CD4-positive, alpha-beta T cell treated with Interleukin-21 for 1 hour (primary cell): Measurements from ENCODE around the gene SPDYE4.
"Not testable (repeated sequence)": the region's sequence is repeated elsewhere in the genome, so short reads cannot be mapped to it uniquely, and the experiment has no call there.

Source experiments
- DNase-seq: peaks from one replicate; pipeline ENCODE4 v3.0.0-alpha.2; 2020

SPDYE4 gene, protein sequence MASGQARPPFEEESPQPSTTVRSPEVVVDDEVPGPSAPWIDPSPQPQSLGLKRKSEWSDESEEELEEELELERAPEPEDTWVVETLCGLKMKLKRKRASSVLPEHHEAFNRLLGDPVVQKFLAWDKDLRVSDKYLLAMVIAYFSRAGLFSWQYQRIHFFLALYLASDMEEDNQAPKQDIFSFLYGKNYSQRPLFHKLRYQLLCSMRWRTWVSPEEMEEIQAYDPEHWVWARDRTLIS

DNA sequence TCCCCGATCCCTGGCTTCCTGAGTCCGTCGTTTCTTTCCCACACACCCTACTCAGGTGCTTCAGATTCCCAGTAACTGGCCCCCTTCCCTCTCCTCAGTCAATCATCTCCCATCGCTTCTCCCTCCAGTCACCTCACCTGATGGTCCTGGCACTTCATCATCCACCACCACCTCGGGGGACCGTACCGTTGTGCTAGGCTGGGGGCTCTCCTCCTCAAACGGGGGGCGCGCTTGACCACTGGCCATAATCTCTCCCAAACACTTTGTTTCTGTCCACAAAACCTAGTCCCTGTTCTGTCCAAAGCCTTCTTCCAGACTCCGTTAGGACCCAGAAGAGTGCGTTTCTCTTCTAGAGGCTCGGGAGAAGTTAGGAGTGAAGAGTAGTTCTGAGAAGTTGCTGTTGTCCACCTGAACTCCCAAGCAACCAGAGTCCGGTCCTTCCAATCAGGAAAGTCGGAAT is at the start of gene SPDYE4:
Gene SPDYE4, minus strand, starts transcription at position 410 of the 460 bp plus-strand sequence. Its CDS starts 164 bp downstream, at position 246.
- DNase-seq: no peak

DNA sequence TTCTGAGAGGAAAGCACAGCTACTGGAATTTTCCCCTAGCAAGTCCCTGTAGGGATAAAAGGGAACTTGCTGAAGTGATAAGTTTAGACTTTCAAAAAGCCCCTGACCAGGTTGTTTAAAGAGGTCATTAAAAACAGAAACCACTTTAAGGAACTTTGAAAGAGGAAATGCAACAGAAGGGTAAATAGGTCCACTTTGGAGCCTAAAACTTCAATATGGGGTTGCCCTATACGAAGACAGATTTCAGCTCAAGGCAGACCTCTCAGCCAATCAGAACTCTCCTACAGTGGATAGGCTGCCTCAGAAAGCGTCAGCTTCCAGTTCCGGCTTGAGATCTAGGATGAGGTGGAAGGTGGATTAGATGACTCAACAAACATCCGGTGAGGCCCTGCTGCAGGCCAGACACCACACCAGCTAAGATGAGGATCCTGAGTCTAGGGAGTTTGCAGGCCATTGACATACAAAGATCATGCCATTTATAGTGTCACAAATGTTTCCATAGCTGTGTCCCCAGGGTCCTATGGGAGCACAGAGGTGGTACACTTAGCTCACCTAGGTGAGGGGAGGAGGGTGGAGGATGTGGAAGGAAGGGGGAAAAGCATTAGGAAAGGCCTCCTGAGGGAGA is 48.7 kb upstream of the SPDYE4 start:
- peak; percentile 46 for DNase-seq

DNA sequence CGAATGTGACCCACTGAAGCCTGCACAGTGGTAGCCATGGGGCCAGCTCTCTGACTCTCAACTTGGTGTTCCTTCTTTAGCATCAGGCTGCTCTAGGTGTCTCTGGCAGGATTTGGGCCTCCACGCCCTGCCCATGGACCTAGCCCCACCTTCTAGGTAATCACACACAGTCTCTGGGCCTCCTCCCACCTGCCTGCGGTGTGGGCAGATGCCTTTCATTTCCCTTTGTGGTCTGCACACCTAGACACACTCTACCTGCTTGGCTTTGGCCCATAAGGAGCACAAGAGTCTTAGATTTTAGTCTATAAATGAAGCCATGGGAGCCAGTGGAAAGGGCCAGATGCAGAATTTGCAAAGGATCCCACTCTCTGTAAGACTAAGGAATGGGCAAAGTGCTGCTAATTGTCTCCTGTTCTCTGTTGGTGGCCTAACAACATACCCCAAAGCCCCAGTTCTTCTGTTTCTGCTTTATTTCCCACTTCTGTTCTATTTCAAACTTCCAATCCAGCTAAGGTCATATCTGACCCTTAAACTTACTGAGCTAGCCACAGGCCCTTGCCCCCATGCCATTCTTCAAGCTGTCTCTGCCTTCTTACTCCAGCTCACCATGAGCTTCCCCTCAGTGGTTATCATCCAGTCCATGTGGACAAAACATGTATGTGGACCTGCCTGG is 48.0 kb upstream of the SPDYE4 start:
- DNase-seq: no peak

DNA sequence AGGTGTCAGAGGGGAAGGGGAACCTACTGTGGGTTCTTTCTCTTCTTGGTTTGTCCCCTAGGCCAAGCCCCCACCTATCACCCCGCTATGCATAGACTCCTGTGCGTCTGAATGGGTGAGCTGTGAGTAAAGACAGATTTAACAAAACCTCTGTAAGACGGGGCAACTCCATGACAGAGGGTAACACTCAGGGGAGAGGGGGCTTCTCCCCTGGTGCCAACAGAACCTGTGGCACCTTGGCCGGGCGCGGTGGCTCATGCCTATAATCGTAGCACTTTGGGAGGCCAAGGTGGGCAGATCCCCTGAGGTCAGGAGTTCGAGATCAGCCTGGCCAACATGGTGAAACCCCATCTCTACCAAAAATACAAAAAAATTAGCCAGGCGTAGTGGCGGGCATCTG is 47.0 kb upstream of the SPDYE4 start:
- not testable (repeated sequence) for DNase-seq

DNA sequence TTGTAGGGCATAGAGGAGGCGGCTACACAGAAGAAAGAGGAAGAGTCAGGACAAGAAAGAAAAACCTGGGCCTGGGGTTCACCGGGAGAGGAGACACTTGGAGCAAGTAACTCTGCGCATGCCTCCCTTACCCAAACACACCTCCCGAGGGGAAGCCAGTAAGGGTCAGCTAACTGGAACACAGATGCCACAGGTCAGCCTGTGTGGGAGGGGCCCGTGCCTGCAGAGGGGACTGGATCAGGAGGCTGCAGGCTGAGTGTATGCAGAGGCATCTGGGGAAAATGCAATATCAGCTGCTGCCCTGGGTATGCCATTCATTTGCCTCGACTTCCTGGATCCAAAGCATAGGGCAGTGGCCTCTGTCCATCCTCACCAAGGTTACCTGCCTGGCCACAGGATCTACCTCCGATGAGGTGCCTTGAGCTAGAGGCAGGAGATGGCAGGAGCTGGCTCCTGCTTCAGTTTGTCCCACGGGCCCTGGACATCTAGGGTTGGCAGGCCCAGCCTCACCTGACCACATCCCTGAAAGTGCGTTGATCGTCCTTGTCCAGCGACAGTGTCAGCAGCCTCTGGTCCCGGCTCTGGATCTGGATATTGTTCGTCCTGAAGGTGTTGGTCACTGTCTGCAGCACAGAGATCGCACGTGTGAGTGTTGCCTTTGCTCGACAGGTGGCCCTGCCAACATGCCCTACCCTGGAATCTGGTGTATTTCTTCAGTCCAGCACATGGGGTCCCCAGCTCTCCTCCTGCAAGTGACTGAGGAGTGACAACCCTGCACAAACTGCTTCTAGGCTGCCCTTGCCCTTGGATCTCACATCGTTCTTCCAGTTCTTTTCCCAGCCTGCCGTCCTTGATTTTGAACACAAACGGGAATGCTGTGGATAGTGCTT is 45.4 kb upstream of the SPDYE4 start:
- no peak for DNase-seq

DNA sequence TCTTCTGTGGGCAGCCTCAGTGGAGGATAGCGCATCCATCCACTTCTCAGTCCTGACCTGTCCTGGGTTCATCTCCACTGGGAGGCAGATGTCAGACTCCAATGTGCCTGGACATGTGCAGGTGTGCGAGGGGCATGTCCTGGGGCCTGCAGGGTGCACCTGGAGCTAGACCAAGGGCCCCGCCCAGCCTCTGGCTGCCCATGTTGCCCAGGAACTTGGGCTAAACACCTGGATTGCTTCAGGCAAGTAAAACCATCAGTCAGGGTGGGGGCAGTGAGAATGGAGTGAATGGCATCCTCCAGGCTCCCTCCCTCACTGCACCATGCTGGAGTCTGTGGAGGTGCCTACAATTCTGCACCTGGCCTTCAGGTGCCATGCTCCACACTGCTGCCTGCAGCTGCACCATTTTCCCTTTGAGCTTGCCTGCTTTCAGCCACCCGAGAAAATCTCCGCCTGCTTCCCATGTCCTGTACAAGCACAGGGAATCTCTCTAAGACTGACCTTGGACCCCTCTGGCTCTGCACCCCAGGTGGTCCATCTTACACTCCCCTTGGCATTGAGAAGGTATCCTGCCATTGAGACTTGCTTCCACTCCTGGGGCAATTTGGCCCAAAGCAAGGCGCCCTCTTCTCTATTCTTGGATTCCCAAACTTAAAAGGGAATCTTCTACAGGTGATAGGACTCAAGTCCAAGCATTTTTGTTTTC is 42.9 kb upstream of the SPDYE4 start:
- no peak for DNase-seq

DNA sequence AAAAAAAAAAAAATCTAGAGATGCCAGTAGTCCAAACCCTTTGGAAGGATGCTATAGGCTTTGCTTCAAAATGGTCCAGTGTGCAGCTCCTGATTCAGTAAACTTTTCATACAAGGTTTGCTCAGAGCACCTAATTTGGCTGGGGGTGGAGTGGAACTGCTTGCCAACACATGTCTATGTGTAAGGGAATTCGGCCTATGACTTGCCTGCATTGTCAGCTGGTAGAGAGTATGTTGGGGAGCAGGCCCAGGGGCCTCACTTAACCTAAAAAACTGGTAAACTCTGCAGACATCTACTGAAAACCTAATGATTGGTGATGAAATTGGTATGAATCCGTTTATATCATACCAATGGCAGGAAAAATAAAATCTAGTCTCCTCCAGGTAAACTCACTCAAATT is 42.3 kb upstream of the SPDYE4 start:
- no peak for DNase-seq

DNA sequence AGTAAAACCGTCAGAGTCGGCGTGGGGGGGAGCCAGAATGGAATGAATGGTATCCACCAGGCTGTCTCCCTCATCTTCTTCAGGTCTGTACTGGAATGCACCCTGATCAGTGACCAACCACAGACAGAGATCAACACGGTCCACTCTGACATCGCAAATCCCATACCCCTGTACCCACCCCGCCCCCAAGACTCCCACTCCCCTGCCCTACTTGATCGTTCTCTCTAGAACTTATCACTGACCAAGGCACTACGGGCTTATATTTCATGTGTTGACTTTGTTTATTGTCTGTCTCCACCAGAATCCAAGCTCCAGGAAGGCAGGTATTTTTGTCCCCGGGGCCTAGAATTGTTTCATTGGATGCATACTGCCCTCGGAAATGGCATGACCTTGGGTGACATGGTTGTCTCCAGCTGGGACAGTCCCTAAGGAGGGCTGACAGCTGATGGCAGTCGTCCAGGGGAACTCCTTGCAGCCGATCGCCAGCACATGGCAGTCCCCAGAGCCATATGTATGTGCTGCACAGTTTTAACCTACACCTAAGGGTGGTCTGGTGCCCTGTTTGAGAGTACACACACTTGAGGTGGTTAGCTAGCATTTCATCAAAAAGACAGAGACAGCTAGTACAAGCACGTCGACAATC is 41.3 kb upstream of the SPDYE4 start:
- DNase-seq: no peak

DNA sequence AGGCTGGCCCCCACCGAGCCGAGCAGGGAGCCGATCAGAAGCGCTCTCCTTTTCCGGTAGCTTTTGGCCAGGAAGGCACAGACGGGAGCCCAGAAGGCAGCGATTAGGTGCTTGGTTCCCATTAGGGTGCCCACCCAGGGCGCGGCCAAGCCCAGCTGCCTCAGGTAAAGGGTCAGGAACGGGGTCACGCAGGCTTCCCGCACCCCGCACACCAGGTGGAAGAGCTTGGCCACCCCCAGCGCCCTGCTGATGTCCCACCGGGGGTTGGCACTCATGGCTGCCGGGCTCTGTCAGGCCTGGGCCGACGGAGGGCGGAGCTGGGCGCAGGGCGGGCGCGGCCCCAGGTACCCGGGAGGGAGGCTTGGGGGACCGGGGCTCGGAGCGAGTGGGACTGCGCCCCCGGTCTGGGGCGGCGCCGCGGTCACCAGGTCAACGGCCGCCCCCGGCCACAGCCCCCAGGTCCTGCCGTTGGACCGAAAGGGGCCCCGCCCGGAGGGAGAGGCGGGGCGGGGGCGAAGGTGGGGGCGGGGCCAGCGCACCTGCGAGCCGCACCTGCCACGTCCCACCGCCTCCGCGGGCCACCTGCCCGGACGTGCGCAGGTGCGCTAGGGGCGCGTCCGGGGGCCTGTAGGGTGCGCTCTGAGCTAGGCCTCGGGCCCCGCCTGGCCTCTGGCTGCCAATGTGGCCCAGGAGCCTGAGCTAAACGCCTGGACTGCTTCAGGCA is 40.7 kb upstream of the SPDYE4 start, which contains the start of gene MFSD6L:
Gene MFSD6L, minus strand, starts transcription at position 520 of the 724 bp plus-strand sequence. Its CDS starts 245 bp downstream, at position 275.
- DNase-seq: no peak

DNA sequence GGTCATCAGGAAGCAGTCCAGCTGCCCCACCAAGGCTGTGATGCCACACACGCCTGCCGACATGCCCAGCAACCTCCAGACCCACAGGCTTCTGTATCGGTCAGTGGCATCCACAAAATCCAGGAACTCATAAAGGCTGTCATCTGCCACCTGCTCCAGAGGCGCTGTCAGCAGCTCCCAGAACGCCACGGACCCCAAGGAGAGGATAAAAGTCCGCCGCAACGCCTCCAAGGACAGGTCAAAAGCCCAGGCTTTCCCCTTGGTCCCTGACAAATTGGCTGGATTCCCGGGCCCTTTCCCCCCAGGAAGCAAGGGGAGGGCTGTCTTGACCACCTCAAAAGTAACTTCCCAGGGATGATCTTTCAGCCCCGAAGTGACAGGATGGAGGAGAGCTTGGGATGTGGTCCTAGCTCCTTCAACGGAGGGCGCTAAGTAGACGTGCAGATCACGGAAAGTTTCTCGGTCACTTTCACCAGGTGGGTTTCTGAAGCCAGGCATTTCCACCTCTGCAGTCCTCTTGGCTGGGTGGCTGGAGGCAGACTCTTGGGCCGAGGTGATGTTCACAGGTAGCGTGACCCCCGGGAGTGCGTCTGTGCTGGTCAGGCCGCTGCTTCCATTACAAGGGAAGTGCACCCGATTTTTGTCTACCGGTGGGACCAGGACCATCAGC is 40.0 kb upstream of the SPDYE4 start:
- no peak for DNase-seq

DNA sequence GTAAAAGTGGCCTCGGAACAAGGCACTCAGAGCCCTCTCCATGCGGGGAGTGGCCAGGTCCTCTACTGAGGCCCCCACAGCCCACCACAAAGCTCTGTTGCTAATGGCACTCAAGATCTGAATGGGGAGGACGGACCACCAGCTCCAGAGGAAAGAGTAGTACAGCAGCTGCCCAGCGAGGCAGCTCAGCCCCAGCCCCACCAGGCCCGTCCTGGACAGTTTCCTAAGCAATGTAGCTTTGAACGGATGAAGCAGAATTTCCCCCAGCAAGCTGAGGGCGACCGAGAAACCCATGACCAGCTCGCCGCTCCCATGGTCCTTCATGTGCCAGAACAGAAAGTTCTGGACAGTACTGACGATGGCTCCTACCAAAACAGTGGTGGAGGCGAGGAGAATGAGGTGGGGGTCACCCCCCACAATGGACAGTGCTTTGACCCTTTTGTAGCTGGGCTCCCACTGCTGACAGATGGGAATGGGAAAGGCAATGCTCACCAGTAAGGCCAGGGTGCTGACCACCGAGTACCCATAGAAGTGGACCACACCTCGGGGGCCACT is 39.4 kb upstream of the SPDYE4 start:
- no peak for DNase-seq

DNA sequence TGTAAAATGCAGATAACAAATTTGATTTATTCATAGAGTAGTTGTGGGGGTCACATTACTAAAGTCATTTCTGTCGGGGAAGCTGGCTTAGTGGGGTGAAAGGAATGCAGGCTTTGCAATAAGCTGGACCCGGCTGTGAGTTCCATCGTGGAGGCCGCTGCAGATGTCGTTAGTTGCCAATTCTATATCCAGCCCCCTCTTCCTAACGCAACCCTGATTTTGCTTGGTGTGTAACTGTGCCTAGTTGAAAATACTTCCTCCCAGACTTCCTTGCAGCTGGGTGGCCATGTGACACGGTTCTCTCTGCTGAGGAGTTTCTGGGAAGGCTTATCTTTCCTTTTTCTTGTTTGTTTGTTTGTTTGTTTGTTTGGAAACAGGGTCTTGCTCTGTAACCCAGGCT is 36.3 kb upstream of the SPDYE4 start:
- DNase-seq: no peak

DNA sequence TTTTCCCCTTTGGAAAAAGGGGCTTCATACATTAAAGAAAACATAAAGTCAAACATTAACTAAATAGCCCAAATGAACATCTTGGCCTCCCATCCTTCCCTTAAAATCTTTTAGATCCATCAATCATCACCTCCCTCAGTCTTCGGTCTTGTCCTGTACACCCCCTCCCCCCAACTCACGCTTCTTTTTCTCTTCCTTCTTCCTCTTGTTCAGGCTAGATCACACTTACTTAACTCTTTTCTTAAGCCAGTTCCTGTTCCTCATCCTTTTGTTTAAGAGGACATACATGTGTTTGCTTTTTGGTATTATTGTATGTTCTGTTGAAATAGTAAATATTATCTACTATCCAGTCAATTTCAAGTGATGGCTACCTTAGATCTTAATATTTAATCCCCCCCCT is 35.3 kb upstream of the SPDYE4 start:
- no peak for DNase-seq

DNA sequence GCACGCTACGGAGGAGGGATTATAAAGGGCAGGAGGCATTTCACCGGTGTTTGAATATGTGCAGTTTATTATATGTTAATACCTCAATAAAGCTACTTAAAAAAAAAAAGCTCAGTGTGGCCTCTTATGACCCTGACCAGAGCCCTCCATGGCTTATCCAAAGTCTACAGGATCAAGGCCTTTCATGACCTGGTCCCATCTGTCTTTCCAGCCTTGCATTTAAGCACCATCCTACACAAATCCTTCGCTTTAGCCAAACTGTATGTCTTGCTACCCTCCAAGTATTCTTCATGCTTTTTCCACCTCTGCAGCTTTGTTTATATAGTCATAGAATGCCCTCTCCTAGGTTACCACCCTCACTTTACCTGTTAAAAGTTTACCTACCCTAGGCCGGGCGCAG is 34.3 kb upstream of the SPDYE4 start:
- DNase-seq: no peak

DNA sequence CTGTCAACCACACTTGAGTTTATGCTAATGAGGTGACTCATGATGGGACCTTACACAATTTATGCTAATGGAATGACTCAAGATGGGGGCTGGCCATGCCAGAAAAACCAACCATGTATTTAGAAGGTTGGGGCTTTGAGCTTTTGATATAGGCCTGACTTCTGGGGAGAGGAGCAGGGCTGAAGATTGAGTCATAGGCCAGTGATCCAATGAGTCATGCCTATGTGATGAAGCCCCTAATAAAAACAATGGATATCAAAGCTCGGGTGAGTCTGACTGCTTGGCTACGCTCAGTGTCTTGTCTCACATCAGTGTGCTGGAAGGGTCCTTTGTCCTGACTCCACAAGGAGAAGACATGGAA is 33.5 kb upstream of the SPDYE4 start:
- no peak for DNase-seq

DNA sequence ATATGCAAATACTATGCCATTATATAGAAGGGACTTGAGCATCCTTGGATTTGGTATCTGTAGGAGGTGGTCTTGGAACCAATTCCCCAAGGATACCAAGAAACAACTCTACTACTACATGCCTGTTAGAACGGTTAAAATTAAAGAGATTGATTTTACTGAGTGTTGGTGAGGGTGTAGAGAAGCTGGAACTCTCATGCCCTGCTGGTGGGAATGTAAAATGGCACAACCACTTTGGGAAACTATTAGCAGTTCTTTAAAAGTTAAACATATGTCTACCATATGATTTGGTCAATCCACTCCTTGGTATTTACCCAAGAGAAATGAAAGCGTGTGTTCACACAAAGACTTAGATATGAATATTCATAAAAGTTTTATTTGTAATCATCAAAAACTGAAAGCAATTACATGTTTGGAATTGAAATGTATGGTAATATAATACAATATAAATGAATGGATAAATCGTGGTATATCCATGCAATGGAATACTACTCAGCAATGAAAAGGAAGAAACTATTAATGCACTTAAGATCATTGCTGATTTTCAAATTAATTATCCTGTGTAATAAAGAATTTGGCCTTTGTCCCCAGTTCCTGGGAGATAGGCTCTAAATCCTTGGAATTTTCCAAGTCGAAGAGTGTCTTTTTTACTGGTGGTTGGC is 33.0 kb upstream of the SPDYE4 start:
- DNase-seq: no peak

DNA sequence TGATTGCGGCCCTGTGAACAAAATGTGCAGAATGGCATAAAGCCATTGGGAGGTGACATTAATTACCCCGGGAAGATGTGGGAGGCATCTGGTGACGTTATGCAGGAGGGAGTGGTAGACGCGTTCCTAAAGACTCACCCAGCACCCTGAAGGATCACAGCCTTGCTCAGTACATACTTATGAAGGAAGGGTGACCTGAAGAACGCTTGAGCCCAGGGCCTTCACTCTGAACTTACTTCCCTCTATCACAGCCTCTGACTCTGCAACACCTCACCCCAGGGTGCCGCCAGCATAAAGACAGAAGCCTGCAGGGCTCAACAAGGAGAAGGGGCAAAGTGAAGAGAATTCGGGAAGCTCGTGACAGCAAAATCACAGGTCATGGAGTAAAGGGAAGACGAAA is 31.4 kb upstream of the SPDYE4 start:
- no peak for DNase-seq

DNA sequence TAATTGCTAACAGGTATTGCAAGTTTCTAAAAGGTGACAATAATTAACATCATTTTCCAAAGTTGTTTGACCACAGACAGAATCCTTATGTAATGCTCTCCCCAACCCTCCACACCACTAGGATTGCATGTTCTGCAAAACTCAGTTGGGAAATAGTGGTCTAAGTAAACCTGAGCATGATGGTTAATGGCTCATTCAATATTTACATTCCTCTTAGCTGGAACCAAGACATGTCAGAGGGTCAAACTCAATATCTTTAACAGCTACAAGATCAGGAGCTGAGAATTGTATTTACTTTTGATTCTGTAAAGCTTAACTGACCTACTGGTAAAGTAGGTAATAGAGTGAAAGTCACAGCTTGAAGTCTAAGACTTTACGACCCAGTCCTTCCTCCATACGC is 30.7 kb upstream of the SPDYE4 start:
- no peak for DNase-seq

DNA sequence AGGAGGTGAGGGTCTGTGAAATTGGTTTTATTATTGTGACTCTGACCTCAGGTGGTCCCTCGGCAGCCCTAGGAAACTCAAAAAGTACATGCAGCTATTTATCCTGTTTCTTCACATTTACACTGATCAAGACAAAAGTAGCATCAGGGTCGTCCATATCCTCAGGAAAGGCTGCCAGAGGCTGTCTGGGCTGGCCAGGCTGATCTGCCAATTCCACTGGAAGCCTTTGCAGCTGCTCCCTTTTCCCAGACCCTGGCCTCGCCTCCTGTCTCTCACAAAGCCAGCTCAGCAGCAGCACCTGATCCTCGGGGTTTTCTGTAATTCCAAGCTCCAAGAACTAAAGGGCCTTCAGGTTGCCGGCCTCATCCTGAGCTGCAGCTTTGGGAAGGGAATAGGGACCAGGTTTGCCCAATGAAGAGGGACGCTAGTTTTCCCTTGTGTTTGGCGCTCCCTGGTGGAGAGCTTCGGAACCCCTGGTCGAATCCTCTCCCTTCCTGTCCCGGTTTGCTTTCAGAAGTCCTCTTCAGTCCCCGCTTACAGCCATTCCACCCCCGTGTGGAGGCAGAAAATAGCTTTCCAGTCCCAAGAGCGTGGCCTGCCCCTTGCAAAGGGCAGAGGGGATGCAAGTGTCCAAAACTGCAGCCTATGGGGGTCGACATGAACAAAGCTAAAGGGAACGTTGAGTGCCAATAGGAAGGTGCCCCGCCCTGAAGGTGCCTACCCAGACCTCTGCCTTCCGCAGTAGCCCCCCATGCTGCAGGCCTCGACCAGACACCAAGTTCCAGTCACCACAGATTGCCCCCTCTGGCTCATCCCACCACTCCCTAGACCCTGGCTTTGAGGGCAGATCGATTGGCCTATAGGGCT is 27.4 kb upstream of the SPDYE4 start:
- DNase-seq: peak; percentile 50
